HG03520 (cell line): ENCODE data around the gene LASP1.
"Not testable (repeated sequence)": the region's sequence is repeated elsewhere in the genome, so short reads cannot be mapped to it uniquely, and the experiment has no call there.

Source experiments
- ATAC-seq: cut with Tn5 transposase; IDR thresholded peaks from one replicate; pipeline ENCODE4 v1.9.1; 2021; ENCODE audit warnings: mild to moderate bottlenecking, moderate library complexity; ENCODE audit not compliant: unreplicated experiment

Gene LASP1

DNA sequence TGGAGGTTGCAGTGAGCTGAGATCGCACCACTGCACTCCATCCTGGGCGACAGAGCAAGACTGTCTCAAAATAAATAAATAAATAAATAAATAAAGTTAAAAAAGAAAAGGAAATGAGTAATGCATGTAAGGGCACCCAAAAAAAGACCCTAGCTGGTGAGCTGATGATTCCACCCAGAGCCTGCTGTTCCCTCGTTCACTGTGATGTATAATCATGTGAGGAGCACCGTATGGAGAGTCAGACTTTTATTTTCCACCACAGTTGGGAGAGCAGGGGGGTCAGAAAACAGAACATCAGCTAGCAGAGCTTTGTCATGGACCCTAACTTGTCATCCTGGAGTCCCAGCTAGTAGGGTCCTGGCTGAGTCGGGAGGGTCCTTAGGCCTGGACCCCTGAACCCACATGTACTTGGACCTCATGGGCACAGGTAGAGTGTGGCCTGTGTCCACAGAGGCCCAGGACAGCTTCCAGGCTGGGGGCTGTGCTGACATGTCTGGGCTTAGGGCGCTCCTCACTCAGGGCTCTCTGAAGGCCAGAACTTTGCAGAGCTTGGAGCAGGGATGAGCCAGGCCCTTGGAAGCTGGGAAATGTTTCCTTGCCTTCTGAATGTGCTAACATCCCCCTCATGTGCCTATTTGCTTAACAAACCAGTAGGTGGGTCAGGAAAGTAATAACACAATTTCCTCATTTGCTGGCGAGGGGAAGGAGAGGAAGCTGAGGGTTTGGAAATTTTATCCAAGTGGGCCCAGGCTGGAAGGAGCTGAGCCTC, 36.8 kb downstream of the LASP1 start:
- ATAC-seq: no peak

DNA sequence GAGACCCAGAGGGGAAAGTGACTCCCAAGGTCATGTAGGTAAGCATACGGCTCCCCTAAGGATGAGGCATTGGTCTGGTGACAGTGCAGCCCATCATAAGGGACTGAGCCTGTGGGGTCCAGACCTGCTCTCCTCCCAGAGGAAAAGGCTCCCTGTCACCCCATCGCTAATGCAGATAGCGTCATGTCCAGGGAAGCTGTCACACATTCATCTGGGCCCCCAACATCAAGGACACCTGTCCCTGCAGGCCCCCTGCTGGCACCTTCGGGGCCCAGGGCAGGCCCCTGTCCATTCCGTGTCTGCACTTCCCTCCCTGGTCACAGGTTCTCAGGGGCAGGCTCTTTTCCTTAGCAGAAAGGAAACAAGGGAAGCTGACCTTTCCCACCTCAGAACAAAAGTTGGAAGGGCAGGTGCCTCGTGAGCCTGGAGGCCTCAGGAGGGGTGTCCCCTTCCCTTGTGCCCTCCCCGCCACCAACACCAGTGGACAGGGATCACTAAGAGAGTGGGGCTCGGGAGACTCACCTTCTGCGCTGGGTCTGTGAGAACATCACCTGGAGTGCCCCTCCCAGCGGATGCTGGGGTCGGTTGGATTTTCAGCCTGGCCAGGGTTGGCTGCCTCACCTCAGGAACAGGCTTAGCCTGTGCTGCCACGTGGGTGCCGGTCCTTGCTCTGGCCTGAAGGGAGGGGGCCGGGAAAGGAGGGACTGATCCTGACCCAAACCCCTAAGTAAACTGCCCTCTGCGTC, 38.2 kb downstream of the LASP1 start:
- no peak for ATAC-seq

DNA sequence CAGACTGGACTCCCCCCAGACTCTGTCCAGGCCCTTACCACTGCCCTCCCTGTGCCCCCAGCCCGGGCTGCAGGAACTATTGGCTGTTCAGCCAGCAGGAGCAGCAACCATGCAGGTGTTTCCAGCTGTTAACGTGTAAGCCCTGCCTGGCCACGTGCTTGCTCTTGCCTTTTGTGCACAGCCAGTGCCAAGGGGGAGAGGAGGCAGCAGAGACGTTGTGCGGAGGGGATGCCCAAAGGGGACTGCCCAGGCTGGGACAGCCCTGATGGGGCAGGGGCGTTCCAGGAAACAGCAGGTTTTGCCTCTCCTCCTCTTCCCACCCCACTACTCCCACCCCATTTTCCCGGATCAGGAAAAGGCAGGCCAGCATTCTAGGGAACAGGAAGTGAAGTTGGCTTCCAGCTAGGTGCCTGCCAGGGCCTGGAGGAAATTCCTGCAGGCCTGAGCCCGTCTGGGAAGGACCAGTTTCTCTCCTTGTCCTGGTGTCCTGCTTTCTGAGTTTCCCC, 38.9 kb downstream of the LASP1 start:
- ATAC-seq: no peak

DNA sequence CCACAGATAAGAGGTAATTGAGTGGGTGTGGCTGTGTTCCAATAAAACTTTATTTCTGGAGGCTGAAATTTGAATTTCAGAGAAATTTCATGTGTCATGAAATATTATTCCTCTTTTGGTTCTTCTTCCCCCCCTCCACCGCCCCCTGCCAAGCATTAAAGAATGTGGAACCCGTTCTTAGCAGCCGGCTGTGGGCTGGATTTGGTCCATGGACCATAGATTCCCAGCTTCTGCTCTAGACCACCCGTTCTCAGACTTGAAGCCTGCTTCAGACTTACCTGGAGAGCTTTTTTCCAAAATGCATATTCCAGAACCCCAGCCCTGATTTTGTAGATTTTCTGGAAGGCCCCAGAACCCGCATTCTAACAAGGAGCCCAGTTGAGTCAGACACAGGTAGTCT, 40.5 kb downstream of the LASP1 start:
- ATAC-seq: no peak

DNA sequence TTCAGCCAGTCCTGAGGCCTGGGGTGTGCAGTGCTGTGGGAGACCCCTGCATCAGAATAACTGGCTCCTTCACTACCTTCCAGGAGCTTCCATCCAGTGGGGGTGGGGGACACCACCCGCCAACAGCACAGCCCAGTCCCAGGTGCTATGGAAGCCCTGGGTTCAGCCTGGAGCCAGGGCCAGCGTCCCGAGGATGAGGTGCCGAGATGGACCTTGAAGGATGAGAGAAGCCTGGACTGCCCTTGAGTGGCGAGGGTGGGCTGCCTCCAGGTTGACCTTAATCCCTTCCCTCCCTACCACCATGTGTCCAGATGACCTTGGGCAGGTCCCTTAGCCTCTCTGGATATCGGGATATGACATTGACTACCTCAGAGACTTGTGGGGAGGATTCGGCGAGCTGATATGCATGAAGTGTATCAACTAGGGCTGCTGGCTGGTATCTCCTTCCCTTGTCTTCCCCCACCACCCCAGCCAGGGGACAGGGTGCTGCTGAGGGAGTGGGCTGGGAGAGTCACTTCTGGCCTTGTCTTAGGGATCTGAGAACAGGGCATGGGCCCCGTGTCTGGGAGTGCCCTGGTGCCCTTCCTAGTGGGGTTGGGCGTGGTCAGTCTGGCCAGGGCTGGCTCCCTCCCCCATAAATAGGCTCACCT, 41.3 kb downstream of the LASP1 start:
- ATAC-seq: no peak

DNA sequence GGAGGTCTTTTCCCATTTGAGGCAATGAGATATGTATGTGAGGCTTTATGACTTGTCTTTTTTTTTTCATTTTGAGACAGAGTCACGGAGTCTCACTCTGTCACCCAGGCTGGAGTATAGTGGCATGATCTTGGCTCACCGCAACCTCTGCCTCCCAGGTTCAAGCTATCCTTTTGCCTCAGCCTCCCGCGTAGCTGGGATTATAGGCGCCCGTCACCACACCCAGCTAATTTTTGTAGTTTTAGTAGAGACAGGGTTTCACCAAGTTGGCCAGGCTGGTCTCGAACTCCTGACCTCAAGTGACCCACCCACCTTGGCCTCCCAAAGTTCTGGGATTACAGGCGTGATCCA, 41.8 kb downstream of the LASP1 start:
- ATAC-seq: not testable (repeated sequence)

DNA sequence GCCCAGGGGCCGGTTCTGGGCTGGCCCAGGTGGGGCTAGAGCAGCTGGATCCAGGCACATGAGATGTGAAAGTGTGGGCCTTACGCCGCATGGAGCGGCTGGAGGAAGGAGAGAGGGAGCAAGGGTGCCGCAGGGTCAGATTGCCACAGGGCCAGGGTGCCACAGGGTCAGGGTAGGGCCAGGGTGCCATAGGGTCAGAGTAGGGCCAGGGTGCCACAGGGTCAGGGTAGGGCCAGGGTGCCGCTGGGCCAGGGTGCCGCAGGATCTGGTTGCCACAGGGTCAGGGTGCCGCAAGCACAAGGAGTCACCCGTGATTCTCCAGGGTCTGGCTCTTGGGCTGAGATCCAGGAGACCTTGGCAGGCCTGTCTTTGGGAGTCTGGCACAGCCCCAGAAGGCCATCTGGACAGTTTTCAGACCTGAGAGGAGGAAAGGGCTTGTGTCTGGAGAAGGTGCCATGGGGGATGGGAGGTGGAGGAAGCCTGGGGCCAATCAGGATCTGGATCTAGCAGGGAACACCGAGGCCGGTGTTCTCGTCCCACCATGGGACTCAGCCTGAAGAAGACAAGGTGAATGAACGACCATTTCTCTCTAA, 42.5 kb downstream of the LASP1 start:
- ATAC-seq: no peak

DNA sequence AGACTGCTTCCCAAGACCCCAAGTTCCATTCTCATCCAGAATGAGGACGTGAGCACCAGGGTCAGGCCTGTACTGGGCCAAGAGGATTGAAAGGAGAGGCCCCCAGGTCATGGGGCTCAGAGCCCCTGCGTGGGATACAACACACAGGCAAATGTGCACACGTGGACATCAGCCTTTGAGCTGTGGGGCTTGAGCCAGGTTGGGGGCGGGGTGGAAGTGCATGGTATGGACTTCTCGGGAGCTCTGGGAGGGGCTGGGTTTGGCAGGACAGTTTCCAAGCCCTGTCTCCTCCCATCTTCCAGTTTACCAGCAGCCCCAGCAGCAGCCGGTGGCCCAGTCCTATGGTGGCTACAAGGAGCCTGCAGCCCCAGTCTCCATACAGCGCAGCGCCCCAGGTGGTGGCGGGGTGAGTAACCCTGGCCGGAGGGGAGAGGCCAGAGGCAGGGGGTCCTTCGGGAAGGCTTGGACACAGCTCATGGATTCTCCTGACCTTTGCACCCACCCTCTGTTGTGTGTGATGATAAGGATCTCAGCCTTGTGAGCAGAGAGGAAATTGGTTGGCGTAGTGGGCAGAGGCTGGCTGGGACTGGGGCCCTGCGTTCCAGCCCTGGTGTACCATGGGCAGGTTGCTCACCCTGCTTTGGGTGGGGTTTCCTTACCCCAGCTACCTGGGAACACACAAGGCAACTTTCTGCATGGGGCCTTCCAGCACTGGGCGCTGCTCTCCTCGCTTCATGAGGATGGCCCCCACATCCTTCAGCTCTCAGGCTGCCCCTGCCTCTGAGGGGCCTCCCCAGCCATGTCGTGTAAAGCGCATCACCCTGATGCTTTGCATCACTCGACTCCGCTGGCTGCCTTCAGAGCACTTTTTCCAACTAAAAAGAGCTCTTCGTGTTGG, 45.1 kb downstream of the LASP1 start:
- ATAC-seq: no peak

DNA sequence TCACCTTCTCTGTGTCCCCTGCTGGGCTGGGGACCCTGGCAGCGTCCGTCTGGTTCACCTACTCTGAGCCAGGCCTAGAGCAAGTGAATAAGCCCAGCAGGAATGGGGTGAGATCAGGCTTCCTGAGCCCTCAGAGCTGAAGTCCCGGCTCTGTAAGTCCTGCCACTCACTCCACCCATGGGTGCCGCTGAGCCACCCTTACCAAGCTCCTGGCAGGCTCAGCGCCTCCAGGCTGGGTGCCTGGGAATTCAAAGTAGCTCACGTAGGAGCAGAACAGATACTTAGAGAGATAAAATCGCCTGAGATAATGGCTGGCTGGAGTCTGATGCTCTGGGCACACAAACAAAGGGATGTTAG, 45.8 kb downstream of the LASP1 start:
- no peak for ATAC-seq

DNA sequence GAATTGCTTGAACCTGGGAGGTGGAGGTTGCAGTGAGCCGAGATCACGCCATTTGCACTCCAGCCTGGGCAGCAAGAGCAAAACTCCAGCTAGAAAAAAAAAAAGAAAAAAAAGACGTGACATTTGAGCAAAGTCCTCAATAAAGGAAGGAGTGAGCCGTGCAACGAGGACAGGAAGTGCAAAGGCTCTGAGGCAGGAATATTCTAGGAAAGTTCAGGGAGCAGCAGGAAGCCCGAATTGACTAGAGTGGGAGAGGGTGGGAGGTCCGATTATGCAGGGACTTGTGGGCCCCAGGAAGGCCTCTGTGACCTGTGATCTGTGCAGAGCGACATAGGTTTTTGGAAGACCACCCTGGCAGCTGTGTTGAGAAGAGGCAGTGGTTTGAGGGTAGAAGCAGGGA, 46.9 kb downstream of the LASP1 start:
- ATAC-seq: no peak

DNA sequence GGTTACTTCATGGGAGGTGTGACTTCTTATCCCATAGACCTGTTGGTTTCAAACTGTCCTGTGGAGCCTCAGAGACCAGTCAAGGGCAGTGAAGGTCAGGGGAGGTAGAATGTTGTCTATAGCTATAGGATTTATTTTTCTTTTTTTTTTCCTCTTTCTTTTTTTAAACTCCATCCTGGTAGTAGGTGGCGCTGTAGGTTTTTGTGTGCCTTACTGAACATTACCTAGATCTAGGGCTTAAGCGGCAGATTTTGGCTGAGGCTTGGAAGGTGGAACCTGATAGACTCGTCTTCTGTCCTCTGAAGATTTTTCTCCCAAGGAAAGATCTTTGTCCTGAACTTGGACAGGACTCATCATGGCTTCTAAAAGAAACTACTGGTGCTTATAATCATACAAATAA, 47.4 kb downstream of the LASP1 start:
- no peak for ATAC-seq

DNA sequence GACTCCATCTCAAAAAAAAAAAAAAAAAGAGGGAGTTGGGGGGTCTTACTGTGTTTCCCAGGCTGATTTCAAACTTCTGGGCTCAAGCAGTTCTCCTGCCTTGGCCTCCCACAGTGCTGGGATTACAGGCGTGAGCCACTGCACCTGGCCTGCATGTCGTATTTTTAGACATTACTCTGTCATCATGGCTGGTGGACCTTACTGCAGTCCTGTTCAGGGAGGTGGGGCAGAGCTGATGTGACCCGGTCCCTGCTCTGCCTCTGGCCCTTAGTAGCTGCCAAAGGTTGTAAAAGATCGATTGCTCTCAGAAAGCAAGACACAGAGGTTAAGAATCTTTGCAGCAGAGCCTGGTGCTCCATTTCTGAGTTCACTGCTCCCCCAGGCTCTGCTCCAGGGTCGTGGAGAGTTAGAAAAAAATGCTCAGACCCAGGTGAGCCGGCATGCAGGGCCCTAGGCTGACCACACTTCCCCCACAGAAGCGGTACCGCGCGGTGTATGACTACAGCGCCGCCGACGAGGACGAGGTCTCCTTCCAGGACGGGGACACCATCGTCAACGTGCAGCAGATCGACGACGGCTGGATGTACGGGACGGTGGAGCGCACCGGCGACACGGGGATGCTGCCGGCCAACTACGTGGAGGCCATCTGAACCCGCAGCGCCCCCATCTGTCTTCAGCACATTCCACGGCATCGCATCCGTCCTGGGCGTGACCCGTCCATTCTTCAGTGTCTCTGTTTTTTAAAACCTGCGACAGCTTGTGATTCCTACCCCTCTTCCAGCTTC, 48.5 kb downstream of the LASP1 start:
- no peak for ATAC-seq

DNA sequence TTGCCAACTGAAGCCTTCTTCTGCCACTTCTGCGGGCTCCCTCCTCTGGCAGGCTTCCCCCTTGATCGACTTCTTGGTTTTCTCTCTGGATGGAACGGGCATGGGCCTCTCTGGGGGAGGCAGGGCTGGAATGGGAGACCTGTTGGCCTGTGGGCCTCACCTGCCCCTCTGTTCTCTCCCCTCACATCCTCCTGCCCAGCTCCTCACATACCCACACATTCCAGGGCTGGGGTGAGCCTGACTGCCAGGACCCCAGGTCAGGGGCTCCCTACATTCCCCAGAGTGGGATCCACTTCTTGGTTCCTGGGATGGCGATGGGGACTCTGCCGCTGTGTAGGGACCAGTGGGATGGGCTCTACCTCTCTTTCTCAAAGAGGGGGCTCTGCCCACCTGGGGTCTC, 49.1 kb downstream of the LASP1 start:
- no peak for ATAC-seq

DNA sequence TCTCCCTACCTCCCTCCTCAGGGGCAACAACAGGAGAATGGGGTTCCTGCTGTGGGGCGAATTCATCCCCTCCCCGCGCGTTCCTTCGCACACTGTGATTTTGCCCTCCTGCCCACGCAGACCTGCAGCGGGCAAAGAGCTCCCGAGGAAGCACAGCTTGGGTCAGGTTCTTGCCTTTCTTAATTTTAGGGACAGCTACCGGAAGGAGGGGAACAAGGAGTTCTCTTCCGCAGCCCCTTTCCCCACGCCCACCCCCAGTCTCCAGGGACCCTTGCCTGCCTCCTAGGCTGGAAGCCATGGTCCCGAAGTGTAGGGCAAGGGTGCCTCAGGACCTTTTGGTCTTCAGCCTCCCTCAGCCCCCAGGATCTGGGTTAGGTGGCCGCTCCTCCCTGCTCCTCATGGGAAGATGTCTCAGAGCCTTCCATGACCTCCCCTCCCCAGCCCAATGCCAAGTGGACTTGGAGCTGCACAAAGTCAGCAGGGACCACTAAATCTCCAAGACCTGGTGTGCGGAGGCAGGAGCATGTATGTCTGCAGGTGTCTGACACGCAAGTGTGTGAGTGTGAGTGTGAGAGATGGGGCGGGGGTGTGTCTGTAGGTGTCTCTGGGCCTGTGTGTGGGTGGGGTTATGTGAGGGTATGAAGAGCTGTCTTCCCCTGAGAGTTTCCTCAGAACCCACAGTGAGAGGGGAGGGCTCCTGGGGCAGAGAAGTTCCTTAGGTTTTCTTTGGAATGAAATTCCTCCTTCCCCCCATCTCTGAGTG, 49.6 kb downstream of the LASP1 start:
- ATAC-seq: no peak

DNA sequence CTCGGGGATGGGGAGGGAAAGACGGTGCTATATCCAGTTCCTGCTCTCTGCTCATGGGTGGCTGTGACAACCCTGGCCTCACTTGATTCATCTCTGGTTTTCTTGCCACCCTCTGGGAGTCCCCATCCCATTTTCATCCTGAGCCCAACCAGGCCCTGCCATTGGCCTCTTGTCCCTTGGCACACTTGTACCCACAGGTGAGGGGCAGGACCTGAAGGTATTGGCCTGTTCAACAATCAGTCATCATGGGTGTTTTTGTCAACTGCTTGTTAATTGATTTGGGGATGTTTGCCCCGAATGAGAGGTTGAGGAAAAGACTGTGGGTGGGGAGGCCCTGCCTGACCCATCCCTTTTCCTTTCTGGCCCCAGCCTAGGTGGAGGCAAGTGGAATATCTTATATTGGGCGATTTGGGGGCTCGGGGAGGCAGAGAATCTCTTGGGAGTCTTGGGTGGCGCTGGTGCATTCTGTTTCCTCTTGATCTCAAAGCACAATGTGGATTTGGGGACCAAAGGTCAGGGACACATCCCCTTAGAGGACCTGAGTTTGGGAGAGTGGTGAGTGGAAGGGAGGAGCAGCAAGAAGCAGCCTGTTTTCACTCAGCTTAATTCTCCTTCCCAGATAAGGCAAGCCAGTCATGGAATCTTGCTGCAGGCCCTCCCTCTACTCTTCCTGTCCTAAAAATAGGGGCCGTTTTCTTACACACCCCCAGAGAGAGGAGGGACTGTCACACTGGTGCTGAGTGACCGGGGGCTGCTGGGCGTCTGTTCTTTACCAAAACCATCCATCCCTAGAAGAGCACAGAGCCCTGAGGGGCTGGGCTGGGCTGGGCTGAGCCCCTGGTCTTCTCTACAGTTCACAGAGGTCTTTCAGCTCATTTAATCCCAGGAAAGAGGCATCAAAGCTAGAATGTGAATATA, 50.8 kb downstream of the LASP1 start:
- ATAC-seq: no peak

DNA sequence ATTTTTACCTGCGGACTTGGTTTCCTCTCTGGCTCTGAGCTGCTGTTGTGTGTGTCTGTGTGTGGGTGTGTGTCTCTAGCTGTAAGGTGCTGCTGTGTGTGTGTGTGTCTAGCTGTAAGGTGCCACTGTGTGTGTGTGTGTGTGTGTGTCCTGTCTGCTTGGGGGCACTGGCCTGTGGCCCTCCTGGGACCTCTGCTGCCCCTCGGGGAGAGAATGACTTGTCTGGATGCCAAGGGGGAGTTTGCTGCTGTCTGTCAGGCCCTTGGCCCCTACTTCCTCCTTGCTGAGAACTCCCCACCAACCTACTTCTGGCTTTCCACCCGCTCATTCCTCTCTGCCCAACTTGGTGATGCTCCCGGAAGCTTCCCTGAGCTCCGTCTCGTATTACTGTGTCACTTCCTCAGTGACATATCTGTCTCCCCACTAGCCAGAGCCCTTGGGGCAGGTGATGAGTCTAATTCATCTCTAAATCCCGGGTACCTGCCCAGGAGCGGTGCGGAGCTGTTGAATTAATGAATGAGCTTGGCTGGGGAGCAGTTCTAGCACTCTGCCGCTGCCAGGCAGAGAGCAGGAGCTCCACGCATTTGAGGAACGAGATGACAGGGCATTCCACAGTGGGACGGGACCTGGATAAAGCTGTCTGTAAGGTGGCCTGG, 52.0 kb downstream of the LASP1 start:
- no peak for ATAC-seq

DNA sequence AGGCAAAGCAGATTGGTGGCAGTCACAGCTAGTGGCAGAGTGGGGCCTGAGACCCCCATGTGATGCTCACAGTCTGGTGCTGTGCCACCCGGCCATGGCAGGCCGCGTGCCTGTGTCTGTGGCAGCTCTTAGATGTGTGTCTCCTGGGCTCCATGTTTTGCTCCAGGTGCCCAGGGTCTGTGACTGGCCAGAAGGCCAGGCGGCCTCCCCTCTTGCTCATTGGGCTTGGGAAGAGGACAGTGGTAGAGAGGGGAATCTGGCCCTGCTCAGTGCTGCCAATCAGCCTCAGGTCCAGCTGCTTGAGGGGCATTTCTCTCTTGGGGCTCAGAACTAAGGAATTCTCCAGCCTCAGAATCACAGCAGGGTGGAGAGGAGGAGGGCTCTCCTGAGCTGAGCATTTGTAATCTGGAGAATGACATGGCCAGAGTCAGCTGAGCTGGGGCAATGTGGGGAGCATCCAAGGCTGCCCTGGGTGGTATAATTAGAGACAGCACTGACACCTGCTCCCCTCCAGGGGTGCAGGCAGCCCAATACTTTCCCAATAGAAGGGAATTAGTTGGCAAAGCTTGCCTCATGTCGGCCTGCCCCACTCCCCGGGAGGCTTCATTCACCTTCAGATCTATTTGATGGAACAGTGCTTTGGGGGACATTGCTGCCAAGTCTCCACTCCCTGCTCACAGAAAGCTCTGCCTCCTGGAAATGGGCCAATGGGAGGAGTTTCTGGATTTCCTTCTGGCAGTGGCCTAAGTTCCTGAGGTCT, 52.9 kb downstream of the LASP1 start:
- no peak for ATAC-seq
